ENCODE results near the gene ZNF692. TPM values are rescaled to one million over a fixed set of nuclear protein-coding genes. Genes with fewer than 3 reads are reported as not detected.
A peak's percentile ranks its signal among the peaks of the same experiment; 100 is the strongest.

The ZNF692 gene
- total RNA-seq, result 100 to 1,000 TPM in 1 of 6 donors, 10 to 100 TPM in 5; 25.7 to 248 (median 34.1) TPM

GRCh38 chr1:248858891-248859889 lies at the start of gene ZNF692:
ZNF692 (minus strand) TSS chr1:248859085; CDS start chr1:248858309, 776 bp downstream.
- Histone ChIP-seq H3K4me3 (peak within 1 kb of the TSS; percentile 45 to 76 (median 62)), H3K4me1 (peaks cover 27 to 36% (median 32%) of the 10 kb centered on the region in 4 donors), H3K27ac (peak within 1 kb of the TSS; percentile 84 to 96 (median 93)), H3K27me3 (no peaks in the 10 kb centered on the region), H3K9me3 (no peaks in the 10 kb centered on the region), H3K36me3 (peaks cover 0 to 12% (median 2%) of the 10 kb centered on the region in 4 donors)
- WGBS, 2 donors, result 9 to 25% methylated on average over 16 to 30 of the region's 62 CpGs
- DNase-seq (peak; percentile 99), ATAC-seq (ENCODE audit: low FRiP score in 2 of 2) (peak; percentile 96)
- TF ChIP-seq POLR2AphosphoS5 (IDR thresholded peaks at IDR 0.05) (peak; percentile 86 to 94), CTCF (IDR thresholded peaks at IDR 0.05) (peak in 1 of 6 experiments; percentile 18), POLR2A (IDR thresholded peaks at IDR 0.05) (peak in 3 of 4 donors; percentile 61 to 91 (median 83)), EP300 (IDR thresholded peaks at IDR 0.05) (peak in 1 of 4 donors; percentile 34)

- WGBS, 2 donors, result 29 to 42% methylated on average over 12 to 18 of the region's 18 CpGs
- H3K36me3 ChIP-seq, result peaks cover 0 to 3% (median 0%) of the 10 kb centered on the region in 4 donors
- no peaks in the 10 kb centered on the region for H3K9me3 ChIP-seq
- peak overlapping the region; percentile 92 to 96 (median 94) for H3K27ac ChIP-seq
- TF ChIP-seq POLR2A (IDR thresholded peaks at IDR 0.05) (no peak), EP300 (IDR thresholded peaks at IDR 0.05) (no peak), CTCF (IDR thresholded peaks at IDR 0.05) (no peak), POLR2AphosphoS5 (IDR thresholded peaks at IDR 0.05) (no peak)
- no peaks in the 10 kb centered on the region for H3K27me3 ChIP-seq
- H3K4me1 ChIP-seq, result peaks cover 10 to 14% (median 11%) of the 10 kb centered on the region in 4 donors
- ATAC-seq (ENCODE audit: low FRiP score in 2 of 2) (peak in 1 of 2 donors; percentile 0), DNase-seq (no peak)
- H3K4me3 ChIP-seq, result peak overlapping the region; percentile 52 to 91 (median 67)
Observed at GRCh38 chr1:248906753-248907661, 48.1 kb upstream of the ZNF692 start.

GRCh38 chr1:248906009-248906752 lies 47.3 kb upstream of the ZNF692 start, which contains the start of gene PGBD2:
PGBD2 (plus strand) TSS chr1:248906235; CDS start chr1:248913863, 7,628 bp downstream.
- peak within 1 kb of the TSS; percentile 52 to 91 (median 67) for H3K4me3 ChIP-seq
- peak in 3 of 4 donors; percentile 55 to 93 (median 77) for TF ChIP-seq POLR2A (IDR thresholded peaks at IDR 0.05)
- no peak for TF ChIP-seq EP300 (IDR thresholded peaks at IDR 0.05)
- TF ChIP-seq POLR2AphosphoS5 (IDR thresholded peaks at IDR 0.05), result peak; percentile 92 to 94
- TF ChIP-seq CTCF (IDR thresholded peaks at IDR 0.05), result peak; percentile 66 to 97 (median 88)
- H3K9me3 ChIP-seq, result no peaks in the 10 kb centered on the region
- peak within 1 kb of the TSS; percentile 92 to 96 (median 94) for H3K27ac ChIP-seq
- H3K4me1 ChIP-seq, result peaks cover 10 to 14% (median 11%) of the 10 kb centered on the region in 4 donors
- 3% methylated on average over 31 of the region's 80 CpGs; no CpG with 5 or more reads in 1 of the 2 donors for WGBS, 2 donors
- no peaks in the 10 kb centered on the region for H3K27me3 ChIP-seq
- ATAC-seq (ENCODE audit: low FRiP score in 2 of 2) (peak; percentile 96 to 99), DNase-seq (peak; percentile 95 to 99)
- peaks cover 0 to 3% (median 0%) of the 10 kb centered on the region in 4 donors for H3K36me3 ChIP-seq

GRCh38 chr1:248905662-248906008 lies 46.8 kb upstream of the ZNF692 start:
- peaks cover 10 to 14% (median 11%) of the 10 kb centered on the region in 4 donors for H3K4me1 ChIP-seq
- H3K9me3 ChIP-seq, result no peaks in the 10 kb centered on the region
- H3K27me3 ChIP-seq, result no peaks in the 10 kb centered on the region
- ATAC-seq (ENCODE audit: low FRiP score in 2 of 2) (no peak), DNase-seq (no peak)
- H3K27ac ChIP-seq, result peak overlapping the region; percentile 92 to 96 (median 94)
- WGBS, 2 donors, result 30 to 44% methylated on average over 3 to 4 of the region's 4 CpGs
- H3K4me3 ChIP-seq, result peak overlapping the region; percentile 44 to 91 (median 67)
- no peak for TF ChIP-seq EP300 (IDR thresholded peaks at IDR 0.05)
- no peak for TF ChIP-seq CTCF (IDR thresholded peaks at IDR 0.05)
- no peak for TF ChIP-seq POLR2A (IDR thresholded peaks at IDR 0.05)
- TF ChIP-seq POLR2AphosphoS5 (IDR thresholded peaks at IDR 0.05), result no peak
- peaks cover 0 to 3% (median 0%) of the 10 kb centered on the region in 4 donors for H3K36me3 ChIP-seq

Measured in upper lobe of left lung (tissue), 6 donors.